Smooth muscle cell (in vitro differentiated cells): Measurements from ENCODE around the gene LYPD3. TPM values are rescaled to one million over a fixed set of nuclear protein-coding genes. Genes with fewer than 3 reads are reported as not detected.

Source experiments
- DNase-seq: peaks from one replicate; lab custom pipeline; 2025; ENCODE audit not compliant: unreplicated experiment; lab: John Stamatoyannopoulos, UW
- H2AFZ ChIP-seq: fragments of 200-600 bp; sonication (generic); 2 replicates; pipeline ENCODE4 v1.6.0; 2016; ENCODE audit warnings: antibody characterized with exemption, low read depth, mild to moderate bottlenecking
- H3F3A ChIP-seq: fragments of 200-600 bp; sonication (generic); 2 replicates; pipeline ENCODE4 v1.6.0; 2017; ENCODE audit warnings: antibody characterized with exemption, low read depth
- H3K27ac ChIP-seq: fragments of 200-600 bp; sonication (generic); 2 replicates; pipeline ENCODE4 v1.5.1; 2016; ENCODE audit warnings: low read depth, mild to moderate bottlenecking
- H3K27me3 ChIP-seq: fragments of 200-600 bp; sonication (generic); 2 replicates; pipeline ENCODE4 v1.6.1; 2016; ENCODE audit warnings: low read depth, mild to moderate bottlenecking
- H3K36me3 ChIP-seq: fragments of 200-600 bp; sonication (generic); 2 replicates; pipeline ENCODE4 v1.5.1; 2016; ENCODE audit warnings: low read depth
- H3K4me1 ChIP-seq: fragments of 200-600 bp; sonication (generic); 2 replicates; pipeline ENCODE4 v1.5.1; 2016; ENCODE audit warnings: low read depth
- H3K4me2 ChIP-seq: fragments of 200-600 bp; sonication (generic); 2 replicates; pipeline ENCODE4 v1.6.0; 2016; ENCODE audit warnings: mild to moderate bottlenecking
- H3K4me3 ChIP-seq: fragments of 200-600 bp; sonication (generic); 2 replicates; pipeline ENCODE4 v1.5.1; 2016; ENCODE audit warnings: mild to moderate bottlenecking
- H3K79me2 ChIP-seq: fragments of 200-600 bp; sonication (generic); 2 replicates; pipeline ENCODE4 v1.6.0; 2016; ENCODE audit warnings: low read depth, mild to moderate bottlenecking
- H3K9ac ChIP-seq: fragments of 200-600 bp; sonication (generic); 2 replicates; pipeline ENCODE4 v1.6.0; 2016; ENCODE audit warnings: low read depth
- H3K9me3 ChIP-seq: fragments of 200-600 bp; sonication (generic); replicated peaks from 2 replicates; pipeline ENCODE4 v1.5.1; 2016; ENCODE audit warnings: low read depth
- H4K20me1 ChIP-seq: fragments of 200-600 bp; sonication (generic); 2 replicates; pipeline ENCODE4 v1.6.0; 2016; ENCODE audit warnings: low read depth
- CTCF ChIP-seq: fragments of 200-600 bp; sonication (generic); IDR thresholded peaks from 2 replicates; pipeline ENCODE4 v1.5.1; 2017; ENCODE audit warnings: borderline replicate concordance, mild to moderate bottlenecking, antibody characterized with exemption; ENCODE audit not compliant: insufficient read depth, poor library complexity, severe bottlenecking
- WGBS: methylation state at CpG from one replicate; pipeline ENCODE4 v1.1.7; 2016; ENCODE audit warnings: low lambda C conversion rate; 5-methylcytosine and 5-hydroxymethylcytosine counted together
- polyA plus RNA-seq: library from polyadenylated mRNA; unstranded; fragments of >200 nt; fragmentation: Nextera tagmentation; extraction: Ambion mirVana; gene quantifications from 2 replicates; pipeline ENCODE4 v1.2.1, GENCODE V29; 2016
- total RNA-seq: library from RNA; depleted of rRNA; stranded (reverse); fragments of >200 nt; gene quantifications from 2 replicates; pipeline ENCODE4 v1.2.3, GENCODE V29; 2014

The LYPD3 gene
- total and polyA plus RNA-seq, 2 experiments from 2014 or later: 17.9 to 20.6 TPM

DNA sequence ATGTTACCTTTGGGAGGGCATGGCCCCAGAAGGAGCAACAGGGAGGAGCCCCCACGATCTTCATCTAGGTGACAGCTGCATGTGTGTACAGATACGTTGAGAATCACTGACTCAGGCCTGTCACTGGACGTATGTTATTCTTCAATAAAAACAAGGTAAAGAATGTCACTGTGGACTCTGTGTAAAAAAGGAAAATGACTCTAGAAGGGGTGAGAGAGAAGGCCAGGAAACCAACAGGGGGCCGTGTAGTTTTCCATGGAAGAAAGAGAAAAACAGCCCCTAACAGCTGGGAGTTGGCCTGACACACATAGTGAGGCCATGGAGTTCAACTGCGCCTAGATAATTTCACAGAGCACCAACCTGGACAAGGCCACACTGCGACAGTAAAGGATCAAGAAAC lies 1.9 kb upstream of the LYPD3 start:
- WGBS: 82% methylated on average over 6 of the region's 6 CpGs
- DNase-seq: no peak
- no peaks in the 10 kb centered on the region for H3K27me3 ChIP-seq
- peak overlapping the region; percentile 5 for H3K27ac ChIP-seq
- no peaks in the 10 kb centered on the region for H3K79me2 ChIP-seq
- H3K4me1 ChIP-seq: peaks cover 4% of the 10 kb centered on the region
- no peaks in the 10 kb centered on the region for H3F3A ChIP-seq
- no peaks in the 10 kb centered on the region for H3K9me3 ChIP-seq
- no peak overlapping the region for H3K4me2 ChIP-seq
- TF ChIP-seq CTCF: no peak
- no peaks in the 10 kb centered on the region for H3K36me3 ChIP-seq
- no peaks in the 10 kb centered on the region for H4K20me1 ChIP-seq
- no peak overlapping the region for H2AFZ ChIP-seq
- H3K4me3 ChIP-seq: no peak overlapping the region
- no peak overlapping the region for H3K9ac ChIP-seq

- no peaks in the 10 kb centered on the region for H3K79me2 ChIP-seq
- DNase-seq: no peak
- no peaks in the 10 kb centered on the region for H3K36me3 ChIP-seq
- 88% methylated on average over 1 of the region's 1 CpG for WGBS
- no peak overlapping the region for H3K9ac ChIP-seq
- no peaks in the 10 kb centered on the region for H4K20me1 ChIP-seq
- no peaks in the 10 kb centered on the region for H3K27me3 ChIP-seq
- H3F3A ChIP-seq: no peaks in the 10 kb centered on the region
- no peak overlapping the region for H3K4me2 ChIP-seq
- H3K4me3 ChIP-seq: no peak overlapping the region
- no peak for TF ChIP-seq CTCF
- no peak overlapping the region for H3K27ac ChIP-seq
- H2AFZ ChIP-seq: no peak overlapping the region
- no peaks in the 10 kb centered on the region for H3K9me3 ChIP-seq
- peaks cover 4% of the 10 kb centered on the region for H3K4me1 ChIP-seq
These were observed 1.4 kb upstream of the LYPD3 start for GRCh38 chr19:43466793-43467192.

DNA sequence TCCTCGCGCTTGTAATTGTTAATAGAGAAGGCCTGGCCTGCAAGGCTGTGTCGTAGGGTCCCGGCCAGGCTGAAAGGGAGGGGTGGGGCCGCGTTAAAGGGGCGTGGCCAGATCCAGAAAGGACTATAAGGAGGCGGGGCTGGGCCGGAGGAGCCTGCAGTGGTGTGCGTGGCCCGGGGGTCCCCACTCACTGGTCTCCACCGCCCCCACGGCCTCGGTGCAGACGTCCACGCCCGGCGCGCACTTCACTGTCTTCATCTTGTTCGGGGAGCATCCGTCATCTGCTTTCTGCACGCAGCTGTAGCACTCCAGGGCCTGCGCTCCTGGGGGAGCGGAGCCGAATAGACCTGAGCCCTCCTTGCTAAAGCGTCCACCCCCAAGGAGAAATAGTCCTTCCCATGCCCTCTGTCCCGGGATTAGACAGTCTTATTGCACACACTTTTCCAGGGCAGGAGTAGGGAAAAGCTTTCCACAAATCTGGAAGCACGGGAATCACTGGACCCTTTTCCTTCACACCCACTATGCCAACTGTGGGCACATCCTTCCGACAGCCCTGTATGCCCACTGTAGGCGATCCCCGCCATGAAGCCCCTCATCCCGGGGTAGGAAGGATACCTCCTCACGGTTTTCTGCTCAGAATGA lies 1.2 kb downstream of the LYPD3 start:
- H2AFZ ChIP-seq: peak overlapping the region; percentile 45
- peak overlapping the region; percentile 71 for H3K4me3 ChIP-seq
- peaks cover 4% of the 10 kb centered on the region for H3K4me1 ChIP-seq
- WGBS: 20% methylated on average over 32 of the region's 33 CpGs
- H4K20me1 ChIP-seq: no peaks in the 10 kb centered on the region
- TF ChIP-seq CTCF: no peak
- H3F3A ChIP-seq: no peaks in the 10 kb centered on the region
- H3K9ac ChIP-seq: no peak overlapping the region
- H3K4me2 ChIP-seq: peak overlapping the region; percentile 88
- no peaks in the 10 kb centered on the region for H3K27me3 ChIP-seq
- H3K36me3 ChIP-seq: no peaks in the 10 kb centered on the region
- peak; percentile 80 for DNase-seq
- H3K9me3 ChIP-seq: no peaks in the 10 kb centered on the region
- no peaks in the 10 kb centered on the region for H3K79me2 ChIP-seq
- H3K27ac ChIP-seq: peak overlapping the region; percentile 21
